Measurements from ENCODE around the gene MEIS1. TPM values are rescaled to one million over a fixed set of nuclear protein-coding genes. Genes with fewer than 3 reads are reported as not detected.

Gene MEIS1
- total RNA-seq, 1 experiment from 2014 or later = 4.4 TPM

GRCh38 chr2:66581339-66582103, 146.6 kb downstream of the MEIS1 start:
- no peak overlapping the region for H3K27ac Mint-ChIP-seq (ENCODE audit: low read depth, unreplicated experiment)
- no peaks in the 10 kb centered on the region for H3K9me3 Mint-ChIP-seq (ENCODE audit: unreplicated experiment)
- H3K27me3 Mint-ChIP-seq (ENCODE audit: insufficient read depth, unreplicated experiment) = peaks cover 42% of the 10 kb centered on the region
- no peak for TF ChIP-seq CTCF (IDR thresholded peaks at IDR 0.05; ENCODE audit: unreplicated experiment)
- no peak overlapping the region for H3K4me3 Mint-ChIP-seq (ENCODE audit: unreplicated experiment)
- no TSS peak for BruUV-seq (replicated peaks)
- DNase-seq (ENCODE audit: unreplicated experiment) = no peak
- intact Hi-C loops (cut with micrococcal nuclease) = no loop called here
- CTCF ChIA-PET = interaction anchor here (0.6 kb wide), 1 partner anchor 285 kb away, joined by 3 read pairs; no protein-coding TSS in a partner anchor
- no peaks in the 10 kb centered on the region for H3K36me3 Mint-ChIP-seq (ENCODE audit: insufficient read depth, unreplicated experiment)
- peaks cover 10% of the 10 kb centered on the region for H3K4me1 Mint-ChIP-seq (ENCODE audit: insufficient read depth, unreplicated experiment)
- POLR2A ChIA-PET = interaction anchor here (0.6 kb wide), 1 partner anchor 90 kb away, joined by 4 read pairs; no protein-coding TSS in a partner anchor

GRCh38 chr2:66582104-66582986, 147.4 kb downstream of the MEIS1 start:
- no peak overlapping the region for H3K4me3 Mint-ChIP-seq (ENCODE audit: unreplicated experiment)
- H3K27ac Mint-ChIP-seq (ENCODE audit: low read depth, unreplicated experiment) = no peak overlapping the region
- DNase-seq (ENCODE audit: unreplicated experiment) = no peak
- H3K4me1 Mint-ChIP-seq (ENCODE audit: insufficient read depth, unreplicated experiment) = peaks cover 1% of the 10 kb centered on the region
- no peak for TF ChIP-seq CTCF (IDR thresholded peaks at IDR 0.05; ENCODE audit: unreplicated experiment)
- H3K27me3 Mint-ChIP-seq (ENCODE audit: insufficient read depth, unreplicated experiment) = peaks cover 40% of the 10 kb centered on the region
- no peaks in the 10 kb centered on the region for H3K9me3 Mint-ChIP-seq (ENCODE audit: unreplicated experiment)
- ChIA-PET CTCF (no interaction called here), POLR2A (no interaction called here)
- intact Hi-C loops (cut with micrococcal nuclease) = no loop called here
- H3K36me3 Mint-ChIP-seq (ENCODE audit: insufficient read depth, unreplicated experiment) = no peaks in the 10 kb centered on the region
- no TSS peak for BruUV-seq (replicated peaks)

- TF ChIP-seq CTCF (IDR thresholded peaks at IDR 0.05; ENCODE audit: unreplicated experiment) = no peak
- Mint-ChIP-seq H3K27me3 (ENCODE audit: insufficient read depth, unreplicated experiment) (peaks cover 31% of the 10 kb centered on the region), H3K4me1 (ENCODE audit: insufficient read depth, unreplicated experiment) (no peaks in the 10 kb centered on the region), H3K4me3 (ENCODE audit: unreplicated experiment) (no peak overlapping the region), H3K36me3 (ENCODE audit: insufficient read depth, unreplicated experiment) (no peaks in the 10 kb centered on the region), H3K27ac (ENCODE audit: low read depth, unreplicated experiment) (no peak overlapping the region), H3K9me3 (ENCODE audit: unreplicated experiment) (no peaks in the 10 kb centered on the region)
- BruUV-seq (replicated peaks) = no TSS peak
- DNase-seq (ENCODE audit: unreplicated experiment) = no peak
- ChIA-PET POLR2A (no interaction called here), CTCF (no interaction called here)
- intact Hi-C loops (cut with micrococcal nuclease) = no loop called here
These were observed 148.3 kb downstream of the MEIS1 start for GRCh38 chr2:66582987-66583880.
